GM23338 (cell line): ENCODE measurements around the gene SORCS2. TPM values are rescaled to one million over a fixed set of nuclear protein-coding genes. Genes with fewer than 3 reads are reported as not detected.

ENCODE experiments used
- ATAC-seq: fragments of 200-7000 bp; cut with Tn5 transposase; 3 replicates; pipeline ENCODE4 v1.9.1; 2020
- DNase-seq: peaks from one replicate; pipeline ENCODE4 v3.0.0-alpha.2; 2015; ENCODE audit warnings: low spot score
- H2AFZ ChIP-seq: fragments of 200-600 bp; sonication (generic); 2 replicates; pipeline ENCODE4 v1.8.0; 2016; ENCODE audit warnings: antibody characterized with exemption, mild to moderate bottlenecking, moderate library complexity
- H3F3A ChIP-seq: fragments of 200-600 bp; sonication (generic); replicated peaks from 2 replicates; pipeline ENCODE4 v1.8.0; 2017; ENCODE audit warnings: antibody characterized with exemption, mixed run types, low read depth
- H3K27ac ChIP-seq: fragments of 200-600 bp; sonication (generic); 2 replicates; pipeline ENCODE4 v1.6.1; 2016; ENCODE audit warnings: low read depth
- H3K27me3 ChIP-seq: fragments of 200-600 bp; sonication (generic); 2 replicates; pipeline ENCODE4 v1.8.0; 2016; ENCODE audit warnings: mild to moderate bottlenecking, mixed run types, moderate library complexity; ENCODE audit not compliant: insufficient read depth
- H3K36me3 ChIP-seq: fragments of 200-600 bp; sonication (generic); 2 replicates; pipeline ENCODE4 v1.8.0; 2016; ENCODE audit warnings: mild to moderate bottlenecking; ENCODE audit not compliant: insufficient read depth
- H3K4me1 ChIP-seq: fragments of 200-600 bp; sonication (generic); 2 replicates; pipeline ENCODE4 v1.8.0; 2016; ENCODE audit warnings: mild to moderate bottlenecking, moderate library complexity; ENCODE audit not compliant: insufficient read depth
- H3K4me2 ChIP-seq: fragments of 200-600 bp; sonication (generic); 2 replicates; pipeline ENCODE4 v1.7.1; 2017; ENCODE audit warnings: mixed run types
- H3K4me3 ChIP-seq: fragments of 200-600 bp; sonication (generic); 2 replicates; pipeline ENCODE4 v1.6.1; 2016; ENCODE audit warnings: mixed run types
- H3K79me2 ChIP-seq: fragments of 200-600 bp; sonication (generic); replicated peaks from 2 replicates; pipeline ENCODE4 v1.8.0; 2017; ENCODE audit warnings: mild to moderate bottlenecking; ENCODE audit not compliant: insufficient read depth
- H3K9me2 ChIP-seq: fragments of 200-600 bp; sonication (generic); 2 replicates; pipeline ENCODE4 v1.8.0; 2017; ENCODE audit not compliant: insufficient read depth
- H4K20me1 ChIP-seq: fragments of 200-600 bp; sonication (generic); replicated peaks from 2 replicates; pipeline ENCODE4 v1.8.0; 2017; ENCODE audit warnings: mild to moderate bottlenecking; ENCODE audit not compliant: insufficient read depth
- H3K27ac Mint-ChIP-seq: 2 replicates; pipeline ENCODE4 v1.8.0; 2020; ENCODE audit warnings: inconsistent platforms, mild to moderate bottlenecking, moderate library complexity, mixed read lengths
- H3K27me3 Mint-ChIP-seq: 3 replicates; pipeline ENCODE4 v1.8.0; 2022; ENCODE audit warnings: low read depth, mild to moderate bottlenecking, moderate library complexity, mixed read lengths, inconsistent platforms; ENCODE audit not compliant: insufficient read depth, poor library complexity
- H3K36me3 Mint-ChIP-seq: 3 replicates; pipeline ENCODE4 v1.8.0; 2021; ENCODE audit warnings: low read depth, mild to moderate bottlenecking, inconsistent platforms, moderate library complexity, mixed read lengths
- H3K4me1 Mint-ChIP-seq: 3 replicates; pipeline ENCODE4 v1.8.0; 2020; ENCODE audit warnings: mild to moderate bottlenecking, inconsistent platforms, mixed read lengths
- H3K4me3 Mint-ChIP-seq: 3 replicates; pipeline ENCODE4 v1.8.0; 2021; ENCODE audit warnings: moderate library complexity, mild to moderate bottlenecking, inconsistent platforms, mixed read lengths
- H3K9me3 Mint-ChIP-seq: 3 replicates; pipeline ENCODE4 v1.8.0; 2020; ENCODE audit warnings: moderate library complexity, mild to moderate bottlenecking, inconsistent platforms, mixed read lengths
- CREB1 ChIP-seq: fragments of 250-450 bp; sonication (Bioruptor Pico); IDR thresholded peaks from 2 replicates; pipeline ENCODE4 v1.5.0; 2020; ENCODE audit warnings: low read depth, mild to moderate bottlenecking, moderate library complexity
- EZH2 ChIP-seq: fragments of 200-600 bp; sonication (generic); IDR thresholded peaks from one replicate; pipeline ENCODE4 v1.8.0; 2017; ENCODE audit warnings: antibody characterized with exemption, mild to moderate bottlenecking, low read depth; ENCODE audit not compliant: unreplicated experiment
- EZH2phosphoT487 ChIP-seq: fragments of 200-600 bp; sonication (generic); IDR thresholded peaks from one replicate; pipeline ENCODE4 v1.8.1; 2018; ENCODE audit warnings: antibody characterized with exemption; ENCODE audit not compliant: unreplicated experiment
- JUNB ChIP-seq: IDR thresholded peaks from one replicate; pipeline ENCODE4 v1.6.1; 2016; ENCODE audit warnings: antibody characterized with exemption; ENCODE audit not compliant: unreplicated experiment
- NANOG ChIP-seq: IDR thresholded peaks from 2 replicates; pipeline ENCODE4 v1.6.1; 2016; ENCODE audit warnings: antibody characterized with exemption, borderline replicate concordance
- POLR2AphosphoS5 ChIP-seq: IDR thresholded peaks from 2 replicates; pipeline ENCODE4 v1.6.1; 2016; ENCODE audit warnings: antibody characterized with exemption, low read depth
- REST ChIP-seq: IDR thresholded peaks from one replicate; pipeline ENCODE4 v1.6.1; 2018; ENCODE audit warnings: antibody characterized with exemption; ENCODE audit not compliant: unreplicated experiment
- STAT1 ChIP-seq: IDR thresholded peaks from one replicate; pipeline ENCODE4 v1.6.1; 2016; ENCODE audit warnings: antibody characterized with exemption; ENCODE audit not compliant: unreplicated experiment
- ZNF114 ChIP-seq: fragments of 250-450 bp; sonication (Bioruptor Pico); IDR thresholded peaks from 2 replicates; pipeline ENCODE4 v1.5.0; 2020; ENCODE audit warnings: mild to moderate bottlenecking, moderate library complexity
- ZNF331 ChIP-seq: fragments of 250-450 bp; sonication (Bioruptor Pico); IDR thresholded peaks from 2 replicates; pipeline ENCODE4 v1.5.0; 2020; ENCODE audit warnings: low read depth, mild to moderate bottlenecking, moderate library complexity
- ZNF462 ChIP-seq: fragments of 250-450 bp; sonication (Bioruptor Pico); IDR thresholded peaks from 2 replicates; pipeline ENCODE4 v1.5.0; 2020; ENCODE audit warnings: mild to moderate bottlenecking, moderate library complexity
- polyA plus RNA-seq: library from polyadenylated mRNA; unstranded; fragments of >200 nt; fragmentation: Nextera tagmentation; extraction: Ambion mirVana; gene quantifications from 2 replicates; pipeline ENCODE4 v1.2.1, GENCODE V29; 2016
- total RNA-seq: library from RNA; depleted of rRNA; stranded (reverse); fragments of >200 nt; shearing (Covaris generic); gene quantifications from 2 replicates; pipeline ENCODE4 v1.2.3, GENCODE V29; 2014

Gene SORCS2
- total and polyA plus RNA-seq, 2 experiments from 2014 or later, result 0.47 to 2.4 TPM

GRCh38 chr4:7646384-7647061, 454.2 kb downstream of the SORCS2 start (continued):
- no peak for TF ChIP-seq REST
- no peak for TF ChIP-seq POLR2AphosphoS5

GRCh38 chr4:7647186-7647585, 454.8 kb downstream of the SORCS2 start:
- DNase-seq (no peak), ATAC-seq (no peak)
- Histone ChIP-seq H3K27ac (no peak overlapping the region), H3K9me2 (no peaks in the 10 kb centered on the region), H2AFZ (no peak overlapping the region), H3K4me1 (peaks cover 4% of the 10 kb centered on the region), H3K4me2 (no peak overlapping the region), H3K79me2 (no peaks in the 10 kb centered on the region), H4K20me1 (no peaks in the 10 kb centered on the region), H3F3A (no peaks in the 10 kb centered on the region), H3K36me3 (no peaks in the 10 kb centered on the region), H3K4me3 (no peak overlapping the region), H3K27me3 (no peaks in the 10 kb centered on the region)
- Mint-ChIP-seq H3K27me3 (peaks cover 20% of the 10 kb centered on the region), H3K4me3 (no peak overlapping the region), H3K27ac (no peak overlapping the region), H3K4me1 (peaks cover 17% of the 10 kb centered on the region), H3K9me3 (peaks cover 4% of the 10 kb centered on the region; the same call in 2 of the 3 replicates), H3K36me3 (no peaks in the 10 kb centered on the region)
- TF ChIP-seq ZNF114 (no peak), JUNB (no peak), STAT1 (no peak), ZNF331 (CRISPR knock-in tag) (no peak), EZH2phosphoT487 (no peak), ZNF462 (no peak), REST (no peak), EZH2 (no peak), NANOG (no peak), CREB1 (CRISPR knock-in tag) (no peak)
